Measurements from ENCODE around the gene ACOXL. TPM values are rescaled to one million over a fixed set of nuclear protein-coding genes. Genes with fewer than 3 reads are reported as not detected.

ACOXL gene
- total RNA-seq, 4 donors from 2014 or later = 1.2 to 10.6 (median 2.1) TPM

GRCh38 chr2:110768591-110768990 is 36.2 kb downstream of the ACOXL start:
- intact Hi-C loops (cut with DNase I) = no loop called here
- Histone ChIP-seq H3K9me3 (no peaks in the 10 kb centered on the region), H3K4me3 (replicated peaks in 1 of 3) (no peak overlapping the region), H3K36me3 (no peaks in the 10 kb centered on the region), H3K27ac (no peak overlapping the region), H3K27me3 (no peaks in the 10 kb centered on the region), H3K4me1 (peaks cover 21 to 25% of the 10 kb centered on the region in 2 donors)
- no peak for DNase-seq
- TF ChIP-seq POLR2A (IDR thresholded peaks at IDR 0.05) = no peak
- TF ChIP-seq CTCF (IDR thresholded peaks at IDR 0.05) = no peak
- 89% methylated on average over 10 of the region's 10 CpGs for WGBS, 2 donors

GRCh38 chr2:110770404-110770958 is 38.1 kb downstream of the ACOXL start:
- H3K9me3 ChIP-seq = no peaks in the 10 kb centered on the region
- peaks cover 27 to 31% of the 10 kb centered on the region in 2 donors for H3K4me1 ChIP-seq
- 21 to 27% methylated on average over 16 of the region's 16 CpGs for WGBS, 2 donors
- H3K27ac ChIP-seq = peak overlapping the region; percentile 23 to 48 (median 40)
- DNase-seq = peak; percentile 88
- H3K36me3 ChIP-seq = no peaks in the 10 kb centered on the region
- H3K27me3 ChIP-seq = no peaks in the 10 kb centered on the region
- intact Hi-C loops (cut with DNase I) = no loop called here
- no peak overlapping the region for H3K4me3 ChIP-seq (replicated peaks in 1 of 3)
- TF ChIP-seq CTCF (IDR thresholded peaks at IDR 0.05) (no peak), POLR2A (IDR thresholded peaks at IDR 0.05) (no peak)

- WGBS, 2 donors = 64% methylated on average over 7 of the region's 7 CpGs
- Histone ChIP-seq H3K9me3 (no peaks in the 10 kb centered on the region), H3K27ac (peak overlapping the region; percentile 1 to 40 (median 23)), H3K27me3 (no peaks in the 10 kb centered on the region), H3K4me1 (peaks cover 27 to 31% of the 10 kb centered on the region in 2 donors), H3K36me3 (no peaks in the 10 kb centered on the region), H3K4me3 (replicated peaks in 1 of 3) (no peak overlapping the region)
- DNase-seq = peak in 1 of 2 donors; percentile 5
- TF ChIP-seq POLR2A (IDR thresholded peaks at IDR 0.05) = no peak
- no peak for TF ChIP-seq CTCF (IDR thresholded peaks at IDR 0.05)
- intact Hi-C loops (cut with DNase I) = no loop called here
These were observed 38.6 kb downstream of the ACOXL start for GRCh38 chr2:110770959-110771431.

- H3K27me3 ChIP-seq = no peaks in the 10 kb centered on the region
- TF ChIP-seq POLR2A (IDR thresholded peaks at IDR 0.05) (no peak), CTCF (IDR thresholded peaks at IDR 0.05) (no peak)
- 84 to 88% methylated on average over 5 of the region's 5 CpGs for WGBS, 2 donors
- no peak for DNase-seq
- no peaks in the 10 kb centered on the region for H3K9me3 ChIP-seq
- H3K4me3 ChIP-seq (replicated peaks in 1 of 3) = no peak overlapping the region
- intact Hi-C loops (cut with DNase I) = no loop called here
- peaks cover 27 to 31% of the 10 kb centered on the region in 2 donors for H3K4me1 ChIP-seq
- no peak overlapping the region for H3K27ac ChIP-seq
- no peaks in the 10 kb centered on the region for H3K36me3 ChIP-seq
These were observed 39.4 kb downstream of the ACOXL start for GRCh38 chr2:110771547-110772382.

- Histone ChIP-seq H3K4me3 (replicated peaks in 1 of 3) (no peak overlapping the region), H3K36me3 (no peaks in the 10 kb centered on the region), H3K27ac (no peak overlapping the region), H3K27me3 (no peaks in the 10 kb centered on the region), H3K4me1 (peaks cover 27 to 31% of the 10 kb centered on the region in 2 donors), H3K9me3 (no peaks in the 10 kb centered on the region)
- WGBS, 2 donors = 80 to 86% methylated on average over 6 of the region's 6 CpGs
- TF ChIP-seq POLR2A (IDR thresholded peaks at IDR 0.05) = no peak
- TF ChIP-seq CTCF (IDR thresholded peaks at IDR 0.05) = no peak
- intact Hi-C loops (cut with DNase I) = no loop called here
- no peak for DNase-seq
These were observed 40.0 kb downstream of the ACOXL start for GRCh38 chr2:110772383-110772755.
